PC-3 (cell line): ENCODE data around the gene PCK2. TPM values are rescaled to one million over a fixed set of nuclear protein-coding genes. Genes with fewer than 3 reads are reported as not detected.
A peak's percentile ranks its signal among the peaks of the same experiment; 100 is the strongest.

Experiments
- ATAC-seq: fragments of 200-7000 bp; cut with Tn5 transposase; 2 replicates; pipeline ENCODE4 v1.9.1; 2020; ENCODE audit warnings: mild to moderate bottlenecking, moderate library complexity
- BruUV-seq: library from RNA; stranded (reverse); fragments of 400-500 nt; replicated peaks from 2 replicates; lab custom pipeline; 2021; lab: Mats Ljungman, UMichigan
- CTCF ChIA-PET: fragments of 300-600 bp; sonication (Branson Sonifier 250); formaldehyde crosslinking; loops from one replicate; lab custom pipeline; 2022; ENCODE audit warnings: antibody characterized with exemption; lab: Charles Lee
- POLR2A ChIA-PET: fragments of 300-600 bp; sonication (Branson Sonifier 250); formaldehyde crosslinking; loops from one replicate; lab custom pipeline; 2022; ENCODE audit warnings: antibody characterized with exemption; ENCODE audit not compliant: unreplicated experiment; lab: Charles Lee
- DNase-seq: peaks from one replicate; pipeline ENCODE4 v3.0.0-alpha.2; 2015
- H2AFZ ChIP-seq: fragments of 300-600 bp; sonication (generic); 2 replicates; pipeline ENCODE4 v1.6.0; 2016; ENCODE audit warnings: antibody characterized with exemption, low read length
- H3F3A ChIP-seq: fragments of 300-600 bp; sonication (generic); one replicate; pipeline ENCODE4 v1.6.0; 2017; ENCODE audit warnings: antibody characterized with exemption, low read length, control low read depth, mild to moderate bottlenecking; ENCODE audit not compliant: unreplicated experiment
- H3K27ac ChIP-seq: fragments of 300-600 bp; sonication (generic); 2 replicates; pipeline ENCODE4 v1.5.1; 2016; ENCODE audit warnings: mild to moderate bottlenecking, low read length
- H3K27me3 ChIP-seq: fragments of 300-600 bp; sonication (generic); 2 replicates; pipeline ENCODE4 v1.6.1; 2016; ENCODE audit warnings: low read length, mixed read lengths
- H3K36me3 ChIP-seq: fragments of 300-600 bp; sonication (generic); 2 replicates; pipeline ENCODE4 v1.6.1; 2016; ENCODE audit warnings: low read depth, mixed run types, low read length, mixed read lengths
- H3K4me1 ChIP-seq: fragments of 300-600 bp; sonication (generic); 2 replicates; pipeline ENCODE4 v1.5.1; 2016; ENCODE audit warnings: low read length; ENCODE audit not compliant: insufficient read depth
- H3K4me2 ChIP-seq: fragments of 300-600 bp; sonication (generic); 2 replicates; pipeline ENCODE4 v1.6.0; 2016; ENCODE audit warnings: low read length
- H3K4me3 ChIP-seq: fragments of 300-600 bp; sonication (generic); 2 replicates; pipeline ENCODE4 v1.5.1; 2016; ENCODE audit warnings: mild to moderate bottlenecking, low read length, mixed read lengths
- H3K79me2 ChIP-seq: fragments of 300-600 bp; sonication (generic); 2 replicates; pipeline ENCODE4 v1.6.1; 2017; ENCODE audit warnings: low read length, mixed read lengths
- H3K9ac ChIP-seq: fragments of 300-600 bp; sonication (generic); 2 replicates; pipeline ENCODE4 v1.6.0; 2016; ENCODE audit warnings: mild to moderate bottlenecking, low read length
- H3K9me2 ChIP-seq: fragments of 300-600 bp; sonication (generic); replicated peaks from 2 replicates; pipeline ENCODE4 v1.6.1; 2016; ENCODE audit warnings: mixed run types, low read length, mixed read lengths
- H3K9me3 ChIP-seq: fragments of 300-600 bp; sonication (generic); 2 replicates; pipeline ENCODE4 v1.6.1; 2016; ENCODE audit warnings: low read length, mixed read lengths
- H4K20me1 ChIP-seq: fragments of 300-600 bp; sonication (generic); 2 replicates; pipeline ENCODE4 v1.6.1; 2016; ENCODE audit warnings: low read length, mixed read lengths
- CTCF ChIP-seq: fragments of 300-600 bp; sonication (generic); conservative IDR thresholded peaks from 2 replicates; pipeline ENCODE4 v1.5.1; 2017; ENCODE audit warnings: antibody characterized with exemption, low read depth, mild to moderate bottlenecking, low read length
- EZH2 ChIP-seq: fragments of 300-600 bp; sonication (generic); IDR thresholded peaks from one replicate; pipeline ENCODE4 v1.6.1; 2017; ENCODE audit warnings: antibody characterized with exemption, mild to moderate bottlenecking, low read length; ENCODE audit not compliant: unreplicated experiment
- EZH2phosphoT487 ChIP-seq: fragments of 300-600 bp; sonication (generic); IDR thresholded peaks from 2 replicates; pipeline ENCODE4 v1.6.1; 2018; ENCODE audit warnings: mild to moderate bottlenecking, antibody characterized with exemption, low read length, borderline replicate concordance
- intact Hi-C: fragments of 100-400 bp; cut with micrococcal nuclease; formaldehyde crosslinking; loops from 2 replicates; pipeline ENCODE4 v1.9.0; 2023
- total RNA-seq: library from RNA; depleted of rRNA; stranded (reverse); fragments of >200 nt; gene quantifications from 2 replicates; pipeline ENCODE4 v1.2.3, GENCODE V29; 2014

PCK2 gene
- total RNA-seq, 1 experiment from 2014 or later: 11.6 TPM

- H2AFZ ChIP-seq: peak overlapping the region; percentile 99
- DNase-seq: no peak
- intact Hi-C loops: no loop called here
- no peak for ATAC-seq
- TF ChIP-seq EZH2: no peak
- TF ChIP-seq CTCF: no peak
- no peak for TF ChIP-seq EZH2phosphoT487
- H3K4me1 ChIP-seq: peaks cover 6% of the 10 kb centered on the region; the same call in 1 of the 2 replicates
- no peaks in the 10 kb centered on the region for H3K9me3 ChIP-seq
- no peaks in the 10 kb centered on the region for H3K79me2 ChIP-seq
- no peak overlapping the region for H3K27ac ChIP-seq
- H3K36me3 ChIP-seq: no peaks in the 10 kb centered on the region
- H3K4me3 ChIP-seq: peak overlapping the region; percentile 78
- POLR2A ChIA-PET: no interaction called here
- H3K27me3 ChIP-seq: peaks cover 19% of the 10 kb centered on the region; the same call in 1 of the 2 replicates
- H3K9ac ChIP-seq: peak overlapping the region; percentile 68
- BruUV-seq: TSS peak; percentile 40
- no peaks in the 10 kb centered on the region for H3K9me2 ChIP-seq
- H4K20me1 ChIP-seq: no peaks in the 10 kb centered on the region
- H3K4me2 ChIP-seq: peak overlapping the region; percentile 100
- CTCF ChIA-PET: no interaction called here
- H3F3A ChIP-seq: no peaks in the 10 kb centered on the region
These were observed 42.8 kb upstream of the PCK2 start for GRCh38 chr14:24051176-24051788.

GRCh38 chr14:24051789-24052655 is 42.1 kb upstream of the PCK2 start, which contains the start of gene CARMIL3:
Gene CARMIL3 (plus strand): TSS chr14:24052009. CDS start chr14:24052154, 145 bp downstream.
- no peaks in the 10 kb centered on the region for H3K36me3 ChIP-seq
- H4K20me1 ChIP-seq: no peaks in the 10 kb centered on the region
- no peaks in the 10 kb centered on the region for H3K9me2 ChIP-seq
- ChIA-PET CTCF (interaction anchor here (0.5 kb wide), 1 partner anchor 63 kb away, joined by 3 read pairs; no protein-coding TSS in a partner anchor), POLR2A (no interaction called here)
- H3K4me2 ChIP-seq: peak within 1 kb of the TSS; percentile 100
- peak within 1 kb of the TSS; percentile 78 for H3K4me3 ChIP-seq
- H3K27ac ChIP-seq: no peak within 1 kb of the TSS
- peak; percentile 57 for DNase-seq
- no peaks in the 10 kb centered on the region for H3K79me2 ChIP-seq
- no peaks in the 10 kb centered on the region for H3K9me3 ChIP-seq
- H2AFZ ChIP-seq: peak within 1 kb of the TSS; percentile 99
- intact Hi-C loops: no loop called here
- peak; percentile 85 for ATAC-seq
- H3K9ac ChIP-seq: peak within 1 kb of the TSS; percentile 68
- BruUV-seq: no TSS peak
- TF ChIP-seq CTCF (no peak), EZH2phosphoT487 (no peak), EZH2 (no peak)
- peaks cover 15% of the 10 kb centered on the region; the same call in 1 of the 2 replicates for H3K27me3 ChIP-seq
- H3K4me1 ChIP-seq: peaks cover 6% of the 10 kb centered on the region; the same call in 1 of the 2 replicates
- H3F3A ChIP-seq: no peaks in the 10 kb centered on the region
